ENCODE results near the gene AMT.

GRCh38 chr3:49410066-49410845, 12.0 kb downstream of the AMT start:
- TF ChIP-seq POLR2A (IDR thresholded peaks at IDR 0.05) (no peak), EP300 (IDR thresholded peaks at IDR 0.05) (no peak)

Measured in gastroesophageal sphincter (tissue), 2 donors.